ENCODE measurements around the gene PRM2.

The PRM2 gene, protein sequence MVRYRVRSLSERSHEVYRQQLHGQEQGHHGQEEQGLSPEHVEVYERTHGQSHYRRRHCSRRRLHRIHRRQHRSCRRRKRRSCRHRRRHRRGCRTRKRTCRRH

DNA sequence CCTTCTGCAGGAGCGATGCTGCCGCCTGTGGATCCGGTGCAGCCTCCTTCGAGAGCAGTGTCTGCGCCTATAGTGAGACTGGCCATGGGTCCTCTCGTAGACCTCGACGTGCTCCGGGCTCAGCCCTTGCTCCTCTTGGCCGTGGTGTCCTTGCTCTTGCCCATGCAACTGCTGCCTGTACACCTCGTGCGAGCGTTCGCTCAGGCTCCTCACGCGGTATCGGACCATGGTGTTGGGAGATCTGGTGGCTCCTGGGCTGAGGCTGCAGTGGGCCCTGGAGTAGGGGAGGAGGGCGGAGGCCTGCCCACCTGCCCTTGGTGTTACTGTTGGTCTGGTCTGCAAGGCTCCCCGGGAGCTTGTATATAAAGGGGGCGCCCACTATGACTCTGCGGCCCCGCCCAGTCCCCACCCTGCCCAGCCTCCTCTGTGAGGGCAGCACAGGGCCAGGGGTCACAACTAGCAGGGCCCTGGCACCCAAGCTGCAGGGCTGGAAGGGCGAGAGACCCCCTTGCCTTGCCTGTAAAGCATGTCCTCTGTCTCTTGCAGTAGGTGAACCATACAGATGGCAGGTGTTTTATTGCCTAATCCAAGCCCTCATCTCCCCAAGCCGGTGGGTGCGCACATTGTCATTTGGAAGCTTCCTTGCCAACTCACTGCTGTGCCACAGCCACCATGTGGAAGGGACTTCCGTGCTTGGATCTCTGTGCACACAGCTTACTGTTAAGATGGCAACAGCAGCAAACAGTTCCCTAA lies at the start of gene PRM2:
Gene PRM2, minus strand, starts transcription at position 338 of the 753 bp plus-strand sequence. Its CDS starts 110 bp downstream, at position 228.
- in situ Hi-C loops (cut with HindIII; ENCODE audit: low sequenced_read_pairs): loop anchor here (5.0 kb wide), 3 partner anchors 46 to 106 kb away; no protein-coding TSS in a partner anchor

DNA sequence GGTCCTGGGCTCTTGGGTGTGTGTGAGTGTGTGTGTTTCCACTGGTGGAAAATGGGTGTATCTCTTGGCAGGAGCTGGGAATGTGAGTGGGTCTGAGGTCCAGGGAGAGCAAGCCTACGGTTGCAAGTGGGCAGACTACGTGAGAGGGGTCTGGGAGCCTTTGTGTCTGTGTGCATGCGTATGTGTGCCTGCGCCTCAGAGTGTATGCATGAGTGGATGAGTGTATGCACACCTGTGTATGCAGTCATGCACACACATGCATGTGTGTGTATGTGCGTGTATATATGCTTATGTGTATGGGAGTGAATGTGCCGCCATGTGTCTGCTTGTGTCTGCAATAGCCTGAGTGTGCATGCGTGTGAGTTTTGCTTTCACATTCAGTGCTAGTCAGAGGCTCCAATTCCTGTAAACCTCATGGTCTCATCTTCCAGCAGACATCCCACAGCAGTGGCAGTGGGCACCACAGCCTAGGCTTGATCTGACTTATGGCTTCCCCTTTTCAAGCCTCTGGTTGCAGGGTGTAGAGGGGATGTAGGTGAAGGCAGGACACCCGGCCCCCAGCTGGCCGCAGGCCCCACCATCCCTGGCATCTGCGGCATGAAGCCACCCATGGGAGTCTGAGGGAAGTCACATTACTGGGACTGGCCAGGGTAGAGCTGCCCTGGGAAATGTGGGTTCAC lies 49.3 kb upstream of the PRM2 start:
- in situ Hi-C loops (cut with HindIII; ENCODE audit: low sequenced_read_pairs): no loop called here

DNA sequence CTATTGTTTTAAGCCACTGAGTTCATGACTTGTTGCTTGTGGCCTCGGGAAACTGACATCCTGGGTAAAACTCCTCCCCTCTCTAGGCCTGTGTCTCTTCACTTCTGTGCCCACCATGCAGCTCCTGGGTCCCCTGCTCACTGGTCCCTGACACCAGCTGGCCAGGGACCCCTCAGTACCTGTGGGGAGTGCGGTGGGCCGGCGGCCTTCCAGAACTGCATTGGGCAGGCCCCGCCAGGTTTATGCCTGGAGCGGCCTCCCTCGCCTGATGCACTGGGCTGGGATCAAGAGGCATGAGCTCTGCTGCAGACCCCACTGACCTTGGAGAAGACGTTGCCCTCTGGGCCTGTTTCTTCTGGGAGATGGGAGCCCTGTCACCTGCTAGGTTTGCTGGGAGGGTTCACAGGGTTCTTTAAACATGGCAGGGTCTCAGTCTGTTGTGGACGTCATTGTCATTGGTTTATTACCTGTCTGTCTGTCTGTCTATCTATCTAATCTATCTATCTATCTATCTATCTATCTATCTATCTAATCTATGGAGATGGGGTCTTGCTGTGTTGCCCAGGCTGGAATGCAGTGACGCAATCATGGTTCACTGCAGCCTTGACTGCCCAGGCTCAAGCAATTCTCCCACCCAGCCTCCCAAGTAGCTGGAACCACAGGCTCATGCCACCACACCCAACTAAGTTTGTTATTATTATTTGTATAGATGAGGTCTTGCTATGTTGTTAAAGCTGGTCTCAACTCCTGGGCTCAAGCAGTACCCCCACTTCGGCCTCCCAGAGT lies 47.5 kb upstream of the PRM2 start:
- in situ Hi-C loops (cut with HindIII; ENCODE audit: low sequenced_read_pairs): loop anchor here (5.0 kb wide), 1 partner anchor 46 kb away; the partner anchor contains the start of gene PRM2

DNA sequence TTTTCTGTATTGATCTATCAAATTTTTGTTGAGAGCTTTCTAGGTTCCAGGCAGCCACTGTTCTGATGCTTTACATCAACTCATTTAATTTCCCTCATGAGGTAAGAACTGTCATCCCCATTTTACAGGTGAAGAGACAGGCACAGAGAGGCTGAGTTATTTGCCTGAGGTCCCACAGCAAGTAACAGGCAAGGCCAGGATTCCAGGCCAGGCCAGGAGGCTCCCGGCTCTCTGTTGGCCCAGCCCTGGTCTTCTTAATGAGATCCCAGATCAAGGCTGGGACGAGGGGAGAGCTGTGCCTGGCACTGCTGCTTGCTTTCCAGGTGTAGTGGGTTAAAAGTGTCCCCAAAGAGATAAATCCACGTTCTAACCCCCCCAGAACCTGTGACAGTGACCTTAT lies 46.5 kb upstream of the PRM2 start:
- in situ Hi-C loops (cut with HindIII; ENCODE audit: low sequenced_read_pairs): loop anchor here (5.0 kb wide), 1 partner anchor 46 kb away; the partner anchor contains the start of gene PRM2

DNA sequence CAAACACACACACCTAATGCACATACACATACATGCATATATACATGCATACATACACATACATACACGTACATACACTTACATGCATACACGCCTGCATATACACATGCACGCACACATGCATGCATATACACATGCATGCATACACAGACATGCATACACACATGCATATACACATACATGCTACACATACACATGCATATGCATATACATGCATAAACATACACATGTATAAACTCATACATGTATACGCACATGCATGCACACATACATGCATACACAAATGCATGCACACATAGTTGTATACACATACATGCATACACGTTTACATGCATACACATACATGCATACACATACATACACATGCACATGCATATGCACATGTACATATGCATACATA lies 45.4 kb upstream of the PRM2 start:
- in situ Hi-C loops (cut with HindIII; ENCODE audit: low sequenced_read_pairs): loop anchor here (5.0 kb wide), 1 partner anchor 44 kb away; the partner anchor contains the start of gene PRM2

DNA sequence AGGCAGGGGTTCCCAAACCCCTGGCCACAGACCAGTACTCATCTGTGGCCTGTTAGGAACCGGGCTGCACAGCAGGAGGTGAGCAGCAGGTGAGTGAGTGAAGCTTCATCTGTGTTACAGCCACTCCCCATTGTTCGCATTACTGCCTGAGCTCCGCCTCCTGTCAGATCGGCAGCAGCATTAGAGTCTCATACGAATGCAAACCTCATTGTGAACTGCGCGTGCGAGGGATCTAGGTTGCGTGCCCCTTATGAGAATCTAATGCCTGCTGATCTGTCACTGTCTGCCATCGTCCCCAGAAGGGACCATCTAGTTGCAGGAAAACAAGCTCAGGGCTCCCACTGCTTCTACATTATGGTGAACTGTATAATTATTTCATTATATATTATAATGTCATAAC lies 43.9 kb upstream of the PRM2 start:
- in situ Hi-C loops (cut with HindIII; ENCODE audit: low sequenced_read_pairs): loop anchor here (5.0 kb wide), 1 partner anchor 43 kb away; the partner anchor contains the start of gene PRM2

DNA sequence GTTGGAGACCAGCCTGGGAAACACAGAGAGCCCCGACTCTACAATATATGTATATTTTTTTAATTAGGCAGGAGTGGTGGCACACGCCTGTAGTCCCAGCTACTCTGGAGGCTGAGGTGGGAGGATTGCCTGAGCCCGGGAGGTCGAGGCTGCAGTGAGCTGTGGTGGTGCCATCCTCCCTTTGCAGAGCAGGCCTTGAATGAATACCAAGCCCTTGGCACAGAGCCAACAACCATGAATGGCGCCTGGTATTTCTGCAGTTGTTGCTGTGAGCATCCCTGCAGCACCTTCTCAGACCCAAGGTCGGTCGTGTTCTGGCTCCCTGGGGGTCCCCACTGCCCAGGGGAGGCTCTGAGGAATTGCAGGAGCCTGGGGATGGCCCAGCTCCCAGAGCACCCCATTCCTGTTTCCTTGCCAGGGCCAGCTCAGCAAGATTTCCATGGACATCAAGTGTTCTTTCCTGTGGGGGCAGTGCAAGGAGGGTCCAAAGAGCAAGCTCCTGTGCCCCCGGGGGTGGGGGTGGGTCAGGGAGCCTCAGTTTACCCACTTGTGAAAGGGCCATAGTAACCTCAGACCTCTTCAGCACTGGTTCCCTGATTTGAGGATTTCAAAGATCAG lies 43.4 kb upstream of the PRM2 start:
- in situ Hi-C loops (cut with HindIII; ENCODE audit: low sequenced_read_pairs): loop anchor here (5.0 kb wide), 1 partner anchor 42 kb away; the partner anchor contains the start of gene PRM2

DNA sequence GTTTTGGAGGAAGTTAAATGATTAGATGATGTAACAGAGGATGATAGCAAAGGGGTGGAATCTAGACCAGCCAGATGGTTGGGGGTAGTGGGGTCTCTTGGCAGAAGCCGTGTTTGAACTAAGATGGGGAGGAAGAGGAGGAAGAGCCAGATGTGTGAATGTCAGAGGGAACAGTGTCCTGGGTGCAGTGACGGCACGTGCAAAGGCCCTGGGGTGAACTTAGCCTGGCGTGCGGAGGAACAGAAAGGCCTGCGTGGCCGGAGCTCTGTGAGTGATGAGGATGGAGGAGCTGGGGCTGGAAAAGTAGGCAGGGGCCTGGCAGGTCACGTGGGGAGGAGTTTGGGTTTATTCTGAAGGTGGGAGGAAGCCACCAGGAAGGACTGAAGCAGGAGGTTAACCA lies 42.5 kb upstream of the PRM2 start:
- in situ Hi-C loops (cut with HindIII; ENCODE audit: low sequenced_read_pairs): no loop called here

DNA sequence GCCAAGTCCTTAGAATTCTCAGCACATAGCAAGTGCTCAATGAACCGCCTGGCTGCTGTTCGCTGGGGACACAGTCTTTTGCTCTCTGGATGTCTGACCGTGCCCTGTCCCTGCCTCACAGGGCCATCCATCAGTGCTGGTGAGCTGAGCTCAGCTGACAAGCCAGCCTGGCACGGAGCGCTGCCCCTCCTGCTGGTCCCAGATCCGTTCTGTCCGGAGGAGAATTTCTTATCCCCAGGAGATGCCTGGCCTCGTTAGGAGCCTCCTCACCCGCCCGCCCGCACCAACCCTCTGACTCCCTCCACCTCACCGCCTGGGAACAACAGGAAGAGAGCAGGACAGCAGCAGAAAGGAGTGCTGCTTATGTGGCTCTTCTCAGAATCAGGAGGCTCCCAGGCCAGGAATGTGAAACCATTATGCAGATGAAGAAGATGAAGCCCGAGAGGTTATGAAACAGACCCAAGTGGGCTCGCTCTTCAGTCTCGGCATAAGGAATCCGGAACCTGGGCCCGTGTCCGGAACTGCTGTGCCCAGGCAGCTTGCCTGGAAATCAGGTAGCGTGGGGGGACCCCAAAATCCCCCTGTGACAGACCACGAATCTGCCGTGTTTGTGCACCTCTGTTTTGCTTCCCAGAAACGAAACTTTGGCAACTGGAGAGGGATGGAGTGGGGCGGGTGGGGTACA lies 40.2 kb upstream of the PRM2 start:
- in situ Hi-C loops (cut with HindIII; ENCODE audit: low sequenced_read_pairs): no loop called here

DNA sequence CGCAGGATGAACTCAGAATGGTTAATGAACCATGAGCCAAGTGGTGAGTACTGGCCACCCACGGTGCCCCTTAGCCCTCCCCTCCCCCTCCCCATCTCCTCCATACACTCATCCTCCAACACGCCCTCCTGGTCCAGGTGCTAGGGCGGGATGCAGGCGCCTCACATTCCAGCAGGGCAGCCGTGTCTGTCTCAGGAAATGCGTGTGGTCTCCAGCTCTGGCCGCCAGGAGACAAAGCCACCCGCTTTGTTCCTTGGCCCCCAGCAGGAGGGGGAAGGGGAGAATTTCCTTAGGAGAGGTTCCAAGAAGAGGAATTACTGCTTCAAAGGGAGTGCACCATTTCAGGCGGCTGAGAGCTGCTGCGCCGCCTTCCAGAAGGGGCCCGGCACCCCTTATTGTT lies 39.2 kb upstream of the PRM2 start:
- in situ Hi-C loops (cut with HindIII; ENCODE audit: low sequenced_read_pairs): no loop called here

DNA sequence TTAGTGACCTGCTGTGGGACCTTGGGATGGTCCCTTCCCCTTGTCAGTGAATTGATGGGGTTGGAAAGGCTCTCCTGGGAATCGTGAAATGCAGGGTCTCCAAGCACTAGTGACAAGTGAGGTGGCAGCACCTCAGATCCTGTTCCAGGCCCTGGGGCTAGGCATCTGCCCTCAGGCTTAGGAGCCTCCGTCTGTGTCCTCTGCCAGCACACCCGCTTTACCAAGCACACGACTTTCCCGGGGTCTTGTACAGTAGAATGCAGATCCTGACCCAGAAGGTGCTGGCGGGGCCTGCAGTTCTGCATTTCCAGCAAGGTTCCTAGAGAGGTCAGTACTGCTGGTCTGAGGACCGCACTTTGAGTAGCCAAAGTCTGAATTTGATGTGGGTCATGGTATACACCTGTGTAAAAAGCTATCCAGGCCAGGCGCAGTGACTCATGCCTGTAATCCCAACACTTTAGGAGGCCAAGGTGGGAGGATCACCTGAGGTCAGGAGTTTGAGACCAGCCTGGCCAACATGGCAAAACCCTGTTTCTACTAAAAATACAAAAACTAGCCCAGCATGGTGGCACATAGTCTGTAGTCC lies 38.1 kb upstream of the PRM2 start:
- in situ Hi-C loops (cut with HindIII; ENCODE audit: low sequenced_read_pairs): loop anchor here (5.0 kb wide), 2 partner anchors 38 to 107 kb away; no protein-coding TSS in a partner anchor

DNA sequence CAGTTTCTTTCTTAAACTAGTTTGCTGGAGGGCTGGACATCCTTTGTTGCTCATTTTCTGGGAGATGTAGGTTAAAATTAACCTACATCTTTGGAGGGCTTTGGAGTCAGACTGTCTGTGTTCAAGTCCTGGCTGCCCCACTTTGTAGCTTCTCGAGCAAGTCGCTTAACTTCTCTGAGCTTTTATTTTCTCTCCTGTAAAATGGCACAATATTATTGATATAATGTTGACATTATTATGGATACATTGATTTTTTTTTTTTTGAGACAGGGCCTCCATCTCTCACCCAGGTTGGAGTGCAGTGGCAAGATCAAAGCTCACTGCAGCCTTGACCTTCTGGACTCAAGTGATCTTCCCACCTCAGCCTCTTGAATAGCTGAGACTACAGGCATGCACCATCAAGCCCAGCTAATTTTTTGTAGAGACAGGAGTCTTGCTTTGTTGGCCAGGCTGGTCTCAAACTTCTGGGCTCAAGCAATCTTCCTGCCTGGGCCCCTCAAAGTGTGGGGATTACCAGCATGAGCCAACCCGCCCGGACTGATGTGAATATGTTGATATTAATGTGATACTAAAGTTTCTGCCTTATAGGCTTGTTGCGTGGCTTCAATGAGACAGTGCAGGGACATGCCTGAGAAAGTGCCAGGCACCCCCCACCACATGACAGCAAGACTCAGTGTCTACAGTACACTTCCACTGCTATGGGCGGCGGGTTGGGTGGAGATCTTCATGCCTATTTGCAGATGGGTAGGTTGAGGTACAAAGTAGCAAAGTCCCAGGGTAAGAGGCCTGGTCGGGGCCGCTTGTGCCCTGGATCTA lies 37.4 kb upstream of the PRM2 start:
- in situ Hi-C loops (cut with HindIII; ENCODE audit: low sequenced_read_pairs): loop anchor here (5.0 kb wide), 2 partner anchors 39 to 106 kb away; no protein-coding TSS in a partner anchor

DNA sequence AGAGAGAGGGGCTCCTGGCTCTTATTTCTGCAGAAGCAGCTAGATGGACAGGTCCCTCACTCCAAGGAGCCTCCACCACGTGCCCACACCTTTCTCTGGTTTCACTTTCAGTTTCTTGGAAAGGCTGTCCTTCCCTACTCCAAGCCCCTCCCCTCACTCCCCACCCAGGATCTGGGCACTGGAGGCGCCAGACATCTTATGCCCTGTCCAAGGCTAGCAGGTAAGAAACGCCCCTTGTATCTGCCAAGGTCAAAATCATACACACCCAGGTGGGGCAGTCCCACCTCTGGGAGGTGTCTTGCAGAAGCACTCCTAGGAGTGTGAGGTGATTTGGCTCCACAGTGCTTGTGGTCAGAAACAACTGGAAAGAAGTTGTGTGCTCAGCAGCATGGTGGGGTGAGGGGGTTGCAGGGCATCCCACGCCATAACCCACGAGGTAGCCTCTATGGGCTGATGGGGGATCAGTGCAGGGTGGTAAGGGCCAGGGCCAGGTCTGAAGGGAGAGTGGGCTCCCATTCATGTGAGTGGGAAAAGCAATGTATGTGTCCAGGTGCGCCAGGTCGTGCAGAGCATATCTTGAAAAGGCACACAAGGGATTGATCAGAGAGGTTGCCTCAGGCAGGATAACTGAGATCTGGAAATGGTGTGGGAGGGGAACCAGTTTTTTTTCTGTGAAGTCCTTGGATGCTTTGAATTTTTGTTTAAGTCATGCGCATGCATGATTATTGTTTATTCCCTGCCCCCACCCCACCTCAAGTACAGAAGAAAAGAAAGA lies 36.6 kb upstream of the PRM2 start:
- in situ Hi-C loops (cut with HindIII; ENCODE audit: low sequenced_read_pairs): loop anchor here (5.0 kb wide), 2 partner anchors 39 to 106 kb away; no protein-coding TSS in a partner anchor

DNA sequence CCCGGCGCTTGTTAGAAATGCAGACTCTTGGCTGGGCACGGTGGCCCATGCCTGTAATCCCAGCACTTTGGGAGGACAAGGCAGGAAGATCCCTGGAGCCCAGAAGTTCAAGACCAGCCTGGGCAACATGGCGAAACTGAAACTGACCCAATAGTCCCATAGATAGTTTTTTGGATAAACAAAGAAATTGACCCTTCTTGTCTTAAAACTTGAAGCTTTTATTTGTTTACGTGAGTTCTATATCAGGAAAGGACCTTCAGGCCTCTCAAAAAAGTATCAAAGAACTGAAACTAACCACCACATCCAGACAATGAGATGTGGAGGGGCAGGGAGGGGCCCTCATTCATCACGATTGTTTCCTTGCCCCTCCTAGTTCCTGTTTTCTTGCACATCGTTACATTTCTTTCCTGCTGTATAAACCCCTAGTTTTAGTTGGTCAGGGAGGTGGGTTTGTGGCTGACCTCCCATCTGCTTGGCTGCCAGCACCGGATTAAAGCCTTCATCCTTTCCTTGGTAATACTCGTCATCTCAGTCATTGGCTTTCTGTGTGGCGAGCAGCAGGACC lies 34.8 kb upstream of the PRM2 start:
- in situ Hi-C loops (cut with HindIII; ENCODE audit: low sequenced_read_pairs): loop anchor here (5.0 kb wide), 2 partner anchors 41 to 104 kb away; no protein-coding TSS in a partner anchor

DNA sequence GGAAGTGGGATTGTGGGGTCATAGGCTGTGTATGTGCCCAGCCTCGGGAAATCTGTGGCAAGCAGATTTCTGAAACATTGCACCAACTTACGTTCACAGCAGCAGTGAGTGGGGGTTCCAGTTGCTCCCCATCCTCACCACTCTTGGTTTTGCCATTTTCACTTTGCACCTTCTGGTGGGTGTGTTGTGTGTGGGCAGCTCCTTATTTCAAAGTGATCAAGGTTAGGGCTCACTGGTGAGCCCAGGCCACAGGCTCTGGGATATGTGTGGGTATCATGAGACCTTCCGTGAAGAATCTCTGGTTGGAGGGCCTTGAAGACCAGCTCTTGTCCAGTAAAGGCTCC lies 34.3 kb upstream of the PRM2 start:
- in situ Hi-C loops (cut with HindIII; ENCODE audit: low sequenced_read_pairs): loop anchor here (5.0 kb wide), 2 partner anchors 42 to 103 kb away; no protein-coding TSS in a partner anchor

DNA sequence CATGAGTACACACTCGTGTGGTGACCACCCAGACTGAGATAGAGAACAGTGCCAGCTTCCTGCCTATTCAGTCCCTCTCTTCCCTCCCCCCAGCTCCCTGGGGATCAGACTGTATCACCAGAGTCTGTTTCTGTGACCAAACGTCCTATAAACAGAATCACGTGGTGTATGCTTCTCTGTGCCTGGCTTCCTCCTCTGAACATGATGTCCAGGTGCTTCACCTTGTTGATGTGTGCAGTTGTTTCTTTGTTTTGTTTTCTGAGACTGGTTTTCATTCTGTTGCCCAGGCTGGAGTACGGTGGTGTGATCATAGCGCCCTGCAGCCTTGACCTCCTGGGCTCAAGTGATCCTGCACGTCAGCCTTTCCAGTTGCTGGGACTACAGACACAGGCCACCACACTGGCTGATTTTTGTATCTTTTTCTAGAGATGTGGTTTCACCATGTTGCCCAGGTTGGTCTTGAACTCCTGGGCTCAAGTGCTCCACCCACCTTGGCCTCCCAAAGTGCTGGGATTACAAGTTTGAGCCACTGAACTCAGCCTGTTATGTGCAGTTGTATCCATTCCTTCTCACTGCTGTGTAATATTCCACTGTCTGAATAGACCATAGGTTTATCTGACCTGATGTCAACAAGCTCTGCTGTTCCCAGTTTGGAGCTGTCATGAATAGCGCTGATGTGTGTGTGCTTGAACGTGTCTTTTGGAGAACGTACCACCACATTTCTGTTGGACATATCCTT lies 33.8 kb upstream of the PRM2 start:
- in situ Hi-C loops (cut with HindIII; ENCODE audit: low sequenced_read_pairs): loop anchor here (5.0 kb wide), 2 partner anchors 42 to 103 kb away; no protein-coding TSS in a partner anchor
